GM19035 (cell line): Measurements from ENCODE around the gene LILRA6.

ENCODE experiments used
- ATAC-seq: cut with Tn5 transposase; IDR thresholded peaks from one replicate; pipeline ENCODE4 v1.9.1; 2021; ENCODE audit not compliant: unreplicated experiment

Gene LILRA6

DNA sequence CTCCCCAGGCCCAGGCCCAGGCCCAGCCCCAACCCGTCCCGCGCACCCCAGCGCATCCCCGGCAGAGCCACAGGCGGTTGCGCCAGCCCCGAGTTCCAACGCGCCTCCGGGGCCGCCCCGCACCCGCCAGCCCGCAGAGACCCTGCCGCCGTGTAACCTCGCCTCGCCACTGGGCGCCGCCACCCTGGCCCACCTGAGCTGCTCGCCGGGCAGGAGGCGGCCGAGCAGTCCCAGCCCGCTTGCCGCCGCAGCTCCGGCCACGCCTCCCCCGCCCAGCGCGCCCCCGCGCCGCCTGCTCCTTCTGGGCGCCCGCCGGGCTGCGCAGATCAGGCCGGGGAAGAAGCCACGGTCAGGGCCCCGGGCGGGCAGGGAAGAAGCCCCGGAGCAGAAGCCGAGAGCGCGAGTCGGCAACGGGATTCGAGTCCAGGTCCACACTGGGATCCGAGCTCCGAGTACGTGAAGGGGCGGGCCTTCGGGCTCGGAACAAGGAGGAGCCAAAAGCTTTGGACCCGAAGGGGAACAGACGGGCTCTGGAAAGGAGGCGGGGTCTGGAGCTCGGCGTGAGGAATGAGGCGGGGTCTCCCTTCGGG lies 53.4 kb downstream of the LILRA6 start, which contains the start of gene MBOAT7:
MBOAT7 (minus strand) TSS at position 436 of the 590 bp plus-strand sequence. CDS start 1,072 bp downstream, outside the sequence.
- peak; percentile 20 for ATAC-seq

DNA sequence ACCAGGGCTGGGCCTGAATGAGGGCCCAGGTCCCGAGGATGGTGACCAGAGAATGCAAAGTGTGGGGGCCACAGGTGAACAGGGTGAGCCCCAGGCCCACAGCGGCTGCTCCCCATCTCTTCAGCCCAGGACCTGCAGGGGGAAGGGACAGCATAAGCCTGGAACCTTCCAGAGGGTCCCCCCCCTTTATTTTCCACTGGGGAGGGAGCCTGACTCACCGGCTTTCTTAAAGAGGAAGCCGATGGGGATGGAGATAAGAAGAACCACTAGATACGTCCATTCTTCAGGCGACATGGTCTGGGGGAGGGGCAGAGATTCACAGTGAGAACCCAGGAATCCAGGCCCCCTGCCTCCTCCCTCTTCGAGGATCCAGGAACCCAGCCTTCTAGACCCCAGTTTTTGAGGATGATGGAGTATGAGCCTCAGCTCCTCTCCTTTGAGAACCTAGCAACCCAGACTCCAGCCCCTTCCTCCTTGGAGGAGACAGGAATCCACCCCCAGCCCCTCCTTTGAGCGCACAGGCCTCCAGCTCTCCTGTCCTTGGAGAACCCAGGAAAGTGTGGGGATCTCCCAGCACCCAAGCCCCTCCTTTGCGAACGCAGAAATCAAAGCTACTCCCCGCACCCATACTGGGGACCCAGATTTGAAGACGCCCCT lies 54.2 kb downstream of the LILRA6 start:
- no peak for ATAC-seq

GRCh38 chr19:54186934-54187381 lies 55.6 kb downstream of the LILRA6 start:
- no peak for ATAC-seq
